GM21529 (cell line): ENCODE results near the gene SBDS.
"Not testable (repeated sequence)": the region's sequence is repeated elsewhere in the genome, so short reads cannot be mapped to it uniquely, and the experiment has no call there.

Source experiments
- ATAC-seq: cut with Tn5 transposase; IDR thresholded peaks from one replicate; pipeline ENCODE4 v1.9.1; 2021; ENCODE audit not compliant: unreplicated experiment

Gene SBDS

GRCh38 chr7:66995050-66995776 lies at the start of gene SBDS:
Gene SBDS (minus strand): TSS chr7:66995586. CDS start chr7:66995417, 169 bp downstream.
- ATAC-seq = peak; percentile 65

GRCh38 chr7:67043559-67043930 lies 48.2 kb upstream of the SBDS start:
- not testable (repeated sequence) for ATAC-seq

- ATAC-seq = not testable (repeated sequence)
Measured at GRCh38 chr7:67042781-67043558, 47.6 kb upstream of the SBDS start.

GRCh38 chr7:67040832-67041231 lies 45.4 kb upstream of the SBDS start:
- ATAC-seq = not testable (repeated sequence)

GRCh38 chr7:67036432-67037395 lies 41.3 kb upstream of the SBDS start:
- ATAC-seq = not testable (repeated sequence)

- no peak for ATAC-seq
Measured at GRCh38 chr7:67033251-67033650, 37.9 kb upstream of the SBDS start.

- ATAC-seq = not testable (repeated sequence)
Measured at GRCh38 chr7:67031685-67032084, 36.3 kb upstream of the SBDS start.

GRCh38 chr7:67025459-67025858 lies 30.1 kb upstream of the SBDS start:
- ATAC-seq = not testable (repeated sequence)

GRCh38 chr7:67022511-67022910 lies 27.1 kb upstream of the SBDS start:
- ATAC-seq = no peak

- ATAC-seq = no peak
Measured at GRCh38 chr7:67021260-67021659, 25.9 kb upstream of the SBDS start.

- no peak for ATAC-seq
Measured at GRCh38 chr7:67019562-67020390, 24.4 kb upstream of the SBDS start.

GRCh38 chr7:67018940-67019339 lies 23.6 kb upstream of the SBDS start:
- no peak for ATAC-seq

GRCh38 chr7:67017971-67018370 lies 22.6 kb upstream of the SBDS start:
- not testable (repeated sequence) for ATAC-seq

- not testable (repeated sequence) for ATAC-seq
Measured at GRCh38 chr7:67014076-67014622, 18.8 kb upstream of the SBDS start.

GRCh38 chr7:67009677-67010076 lies 14.3 kb upstream of the SBDS start:
- ATAC-seq = not testable (repeated sequence)

- ATAC-seq = no peak
Measured at GRCh38 chr7:67008260-67008659, 12.9 kb upstream of the SBDS start.

GRCh38 chr7:67006965-67007364 lies 11.6 kb upstream of the SBDS start:
- no peak for ATAC-seq

GRCh38 chr7:67004145-67004544 lies 8.8 kb upstream of the SBDS start:
- ATAC-seq = not testable (repeated sequence)

GRCh38 chr7:67000601-67001258 lies 5.3 kb upstream of the SBDS start:
- ATAC-seq = not testable (repeated sequence)
